CD4-positive, alpha-beta T cell treated with Interleukin-2 at 100 ng/mL for 4 hours (primary cell): ENCODE measurements around the gene LSM5.

Experiments used
- DNase-seq: peaks from one replicate; pipeline ENCODE4 v3.0.0-alpha.2; 2020; ENCODE audit warnings: low spot score

LSM5 gene

GRCh38 chr7:32462451-32462850 lies 27.7 kb downstream of the LSM5 start:
- DNase-seq: no peak

GRCh38 chr7:32461484-32461883 lies 28.7 kb downstream of the LSM5 start:
- DNase-seq: no peak

GRCh38 chr7:32459788-32460187 lies 30.4 kb downstream of the LSM5 start:
- no peak for DNase-seq

- DNase-seq: no peak
Measured at GRCh38 chr7:32458025-32458424, 32.2 kb downstream of the LSM5 start.

GRCh38 chr7:32453341-32454011 lies 36.7 kb downstream of the LSM5 start:
- DNase-seq: no peak

- no peak for DNase-seq
Measured at GRCh38 chr7:32447218-32447617, 43.0 kb downstream of the LSM5 start.

GRCh38 chr7:32436146-32436928 lies 53.8 kb downstream of the LSM5 start:
- DNase-seq: no peak
